GM18870 (cell line): Measurements from ENCODE around the gene OSBPL10.
"Not testable (repeated sequence)": the region's sequence is repeated elsewhere in the genome, so short reads cannot be mapped to it uniquely, and the experiment has no call there.

Source experiments
- ATAC-seq: cut with Tn5 transposase; IDR thresholded peaks from one replicate; pipeline ENCODE4 v1.9.1; 2021; ENCODE audit warnings: moderate library complexity; ENCODE audit not compliant: unreplicated experiment

Gene OSBPL10

DNA sequence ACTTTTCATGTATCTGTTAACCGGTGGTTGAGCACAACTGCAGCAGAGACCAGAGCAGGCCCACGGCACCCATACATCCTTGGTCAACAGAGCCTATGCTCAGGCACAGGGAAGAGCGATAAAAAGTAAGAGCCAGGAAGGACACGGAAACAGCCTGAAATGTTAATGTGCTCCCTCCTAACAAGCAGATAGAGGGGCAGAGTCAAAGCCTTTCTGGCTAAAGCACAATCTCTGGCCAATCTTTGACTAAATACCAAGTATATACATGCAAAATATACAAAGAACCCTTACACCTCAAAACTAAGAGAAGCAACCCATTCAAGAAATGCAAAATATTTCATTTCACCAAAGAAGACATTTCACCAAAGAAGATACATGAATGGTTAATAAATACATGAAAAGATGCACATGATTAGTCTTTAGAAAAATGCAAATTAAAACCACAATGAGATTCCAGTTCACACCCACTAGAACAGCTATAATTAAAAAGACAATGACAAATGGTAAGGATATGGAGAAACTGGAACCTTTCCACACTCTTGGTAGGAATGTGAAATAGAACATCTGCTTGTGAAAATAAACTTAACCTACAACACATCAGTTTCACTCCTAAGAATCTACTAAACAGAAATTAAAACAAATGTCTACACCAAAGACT lies 88.0 kb downstream of the OSBPL10 start:
- ATAC-seq, result no peak

DNA sequence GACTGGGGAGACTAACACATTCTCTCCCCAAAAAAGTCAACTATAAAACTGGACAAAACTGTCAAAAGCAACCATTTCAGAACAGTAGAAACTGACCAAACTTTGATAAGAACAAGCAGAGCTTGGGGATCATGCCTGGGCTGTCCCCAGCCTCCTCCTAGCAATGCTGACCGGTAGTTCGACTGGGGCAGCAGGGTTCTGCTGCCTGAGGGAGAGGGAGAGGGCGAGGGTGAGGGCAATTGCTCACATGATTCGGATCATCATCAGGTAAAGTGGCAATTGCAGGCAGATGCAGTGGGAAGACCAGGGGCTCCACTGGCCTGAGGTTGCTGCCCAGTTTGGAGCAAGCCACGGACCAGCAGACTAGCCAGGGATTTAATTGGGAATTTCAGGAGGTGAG lies 88.6 kb downstream of the OSBPL10 start:
- no peak for ATAC-seq

DNA sequence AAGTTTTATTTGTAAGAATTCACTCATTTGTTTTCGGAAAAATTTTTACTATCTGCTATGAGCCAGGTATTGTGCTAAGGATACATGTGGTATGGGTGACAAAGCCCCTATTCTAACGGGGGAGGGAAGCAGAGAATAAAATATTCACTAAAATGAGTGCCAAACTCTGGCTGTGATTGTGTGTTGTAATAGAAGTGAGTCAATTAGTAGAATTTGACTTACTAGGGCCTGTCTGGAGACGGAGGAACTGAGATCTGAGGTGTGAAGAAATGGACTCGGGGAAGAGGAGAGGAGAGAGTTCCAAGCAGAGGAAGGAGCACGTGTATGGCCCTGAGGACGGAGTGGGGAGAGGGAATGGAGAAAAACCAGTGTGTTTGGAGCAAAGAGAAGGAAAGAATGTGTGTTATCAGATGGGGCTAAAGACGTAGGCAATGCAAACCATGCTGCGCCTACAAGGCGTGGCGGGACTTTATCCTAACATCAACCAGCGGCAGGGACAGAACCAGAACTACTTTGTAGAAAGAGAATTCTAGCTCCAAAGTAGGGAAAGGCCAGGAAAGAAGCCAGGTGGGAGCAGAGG lies 89.1 kb downstream of the OSBPL10 start:
- ATAC-seq, result no peak

DNA sequence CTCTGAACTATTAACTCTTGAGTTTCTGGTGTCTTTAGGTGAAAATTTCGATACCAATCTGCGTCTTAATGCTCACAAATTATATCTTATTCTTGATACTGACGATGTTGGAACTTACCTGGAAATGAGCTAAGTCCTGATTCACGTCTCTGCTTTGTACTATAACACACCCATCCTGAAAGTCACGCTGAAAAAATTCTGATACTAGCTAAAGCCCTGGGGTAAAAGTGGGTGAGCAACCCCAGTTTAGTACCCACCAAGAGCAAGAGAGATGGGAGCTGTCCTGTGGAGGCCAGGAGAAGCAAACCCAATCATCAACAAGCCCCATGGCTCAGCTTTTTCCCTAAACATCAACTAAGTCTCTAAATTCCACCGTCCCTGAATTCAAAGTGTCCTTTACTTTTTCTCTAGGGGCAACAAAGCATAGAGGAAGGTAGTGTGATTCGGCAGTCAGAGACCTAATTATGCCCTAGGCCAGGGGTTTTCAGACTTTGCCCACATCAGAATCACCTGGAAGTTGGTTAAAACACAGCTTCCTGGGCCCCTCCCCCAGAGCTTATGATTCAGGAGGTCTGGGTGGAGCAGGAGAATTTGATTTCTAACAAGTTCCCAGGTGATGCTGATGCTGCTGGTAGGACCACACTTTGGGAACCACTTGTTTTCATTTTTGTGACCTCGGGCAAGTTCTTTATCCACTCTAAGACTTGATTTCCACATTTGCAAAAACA lies 90.2 kb downstream of the OSBPL10 start:
- ATAC-seq, result no peak

DNA sequence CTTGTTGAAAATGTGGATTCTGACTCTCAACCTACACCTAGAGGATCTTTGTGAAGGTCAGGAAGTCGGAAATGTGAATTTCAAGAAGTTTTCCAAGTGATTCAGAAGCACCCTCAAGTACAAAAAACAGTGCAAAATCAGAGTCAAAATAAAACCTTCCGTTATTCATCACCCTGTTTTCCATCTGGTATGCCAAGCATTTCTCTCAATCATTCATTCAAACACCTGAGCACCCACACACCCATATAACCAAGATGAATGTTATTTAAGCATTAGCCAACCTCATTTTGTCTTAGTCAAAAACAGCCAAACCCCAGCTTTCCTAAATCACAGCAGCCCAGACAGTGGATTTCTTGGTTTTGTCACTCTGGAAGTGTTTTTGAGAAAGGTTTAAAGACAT lies 91.1 kb downstream of the OSBPL10 start:
- no peak for ATAC-seq

DNA sequence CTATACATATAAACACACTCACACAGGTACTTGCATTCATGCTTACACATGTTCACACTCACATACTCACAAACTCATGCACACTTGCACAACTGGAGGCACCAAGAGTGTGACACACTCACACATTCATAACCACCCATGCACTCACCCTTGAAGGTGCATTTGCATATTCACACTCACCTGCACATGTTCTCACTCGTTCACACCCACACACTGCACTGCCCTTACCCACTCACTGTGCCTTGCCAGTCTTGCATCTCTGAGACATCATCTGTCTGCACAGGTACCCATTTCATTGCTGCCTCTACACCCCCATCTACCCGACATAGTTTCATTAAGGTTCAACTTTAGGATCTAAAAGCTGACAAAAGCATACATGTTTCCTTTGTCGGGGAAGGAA lies 95.8 kb downstream of the OSBPL10 start:
- no peak for ATAC-seq

DNA sequence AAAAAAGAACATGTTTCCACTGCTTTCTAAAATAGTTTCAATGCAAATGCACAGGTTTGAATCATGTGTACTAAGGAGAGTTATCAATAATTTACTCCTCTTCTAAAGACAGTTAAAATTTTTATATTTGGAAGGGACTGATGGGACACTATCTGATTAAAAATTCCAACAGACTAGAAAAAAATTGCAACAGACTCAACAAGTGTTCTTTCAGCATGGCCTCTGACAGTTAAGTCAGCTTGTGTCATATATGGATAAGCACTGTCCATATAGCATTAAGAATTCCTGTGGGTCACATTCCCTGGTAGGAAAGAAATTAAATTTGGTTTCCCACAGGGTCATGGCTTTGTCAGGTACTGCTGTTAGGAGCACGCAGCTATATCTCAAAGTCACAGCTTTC lies 96.8 kb downstream of the OSBPL10 start:
- ATAC-seq, result no peak

DNA sequence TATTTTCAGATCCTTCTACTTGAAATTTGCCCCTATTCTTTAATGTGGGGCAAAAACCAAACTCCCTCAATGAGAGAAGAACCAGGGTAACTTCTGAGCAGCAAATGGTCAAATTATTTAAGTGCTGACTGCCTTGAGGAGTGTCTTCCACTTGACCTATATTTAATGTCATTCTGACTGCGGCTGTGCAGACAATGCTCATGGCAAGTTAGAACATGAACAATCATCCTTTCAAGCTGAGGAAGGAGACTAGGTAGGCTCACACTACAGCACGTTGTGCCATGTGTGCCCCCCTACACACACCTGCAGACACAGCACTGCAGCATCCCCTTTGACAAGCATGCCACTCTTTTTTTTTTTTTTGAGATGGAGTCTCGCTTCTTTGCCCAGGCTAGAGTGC lies 98.2 kb downstream of the OSBPL10 start:
- no peak for ATAC-seq

DNA sequence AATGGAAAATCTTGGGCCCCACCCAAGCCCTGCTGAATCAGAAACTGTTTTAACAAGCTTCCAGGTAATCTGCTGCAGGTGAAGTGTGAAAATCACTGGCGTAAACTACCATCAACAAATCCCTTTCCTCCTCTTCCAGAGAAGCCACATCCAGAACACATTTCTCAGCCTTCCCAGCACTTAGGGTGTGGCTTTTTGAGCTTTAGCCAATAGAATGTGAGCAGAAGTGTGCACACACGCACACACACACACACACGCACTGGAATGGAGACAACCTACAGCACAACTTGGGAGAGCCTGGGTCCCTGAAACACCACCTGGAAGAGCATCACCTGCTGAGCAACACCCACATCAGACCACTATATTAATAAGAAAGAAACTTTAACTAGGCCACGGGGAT lies 98.6 kb downstream of the OSBPL10 start:
- no peak for ATAC-seq

DNA sequence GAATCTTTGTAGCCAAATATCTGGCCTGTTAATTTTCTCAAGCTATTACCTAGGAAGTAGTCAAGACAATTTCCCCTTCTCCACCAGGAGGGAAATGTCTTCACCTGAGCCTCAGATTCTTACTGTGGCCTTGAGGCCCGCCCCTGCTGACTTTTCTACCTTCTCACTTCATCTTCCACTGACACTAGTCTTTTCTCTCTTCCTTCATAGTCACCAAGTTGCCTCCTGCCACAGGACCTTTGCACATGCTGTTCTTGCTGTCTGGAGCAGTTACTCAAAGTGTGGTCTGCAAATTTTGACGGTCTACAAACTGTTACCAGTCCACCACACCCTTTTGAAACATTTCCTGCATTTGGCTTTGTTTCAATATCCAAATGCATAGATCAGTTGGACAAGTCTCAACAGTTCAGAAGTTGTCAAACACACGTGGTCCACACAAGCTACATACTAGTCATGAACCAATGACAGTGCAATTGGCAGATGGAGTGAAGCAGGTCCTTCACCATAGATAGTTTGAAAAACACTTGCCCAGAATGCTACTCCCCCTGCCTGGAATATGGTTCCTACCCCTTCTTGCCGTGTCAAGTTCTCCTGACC lies 100.5 kb downstream of the OSBPL10 start:
- ATAC-seq, result no peak

DNA sequence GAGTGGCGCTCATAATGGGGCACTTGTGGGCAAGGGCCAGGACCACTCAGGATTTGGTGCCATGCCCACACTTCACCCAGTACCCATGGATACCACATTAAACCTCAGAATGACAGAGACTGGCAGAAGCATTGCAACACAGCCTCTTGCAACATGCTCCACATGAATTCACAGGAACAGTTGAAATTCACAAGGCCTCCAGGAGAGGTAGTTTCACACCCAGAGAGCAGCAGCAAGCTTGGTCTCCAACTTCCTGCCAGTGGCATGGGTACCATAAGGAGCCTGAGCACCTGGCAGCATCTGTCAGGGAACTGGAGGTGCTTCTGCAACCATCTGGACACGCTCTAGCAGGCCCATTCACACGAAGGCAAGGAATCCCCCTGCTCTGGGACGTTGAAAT lies 101.0 kb downstream of the OSBPL10 start:
- no peak for ATAC-seq

DNA sequence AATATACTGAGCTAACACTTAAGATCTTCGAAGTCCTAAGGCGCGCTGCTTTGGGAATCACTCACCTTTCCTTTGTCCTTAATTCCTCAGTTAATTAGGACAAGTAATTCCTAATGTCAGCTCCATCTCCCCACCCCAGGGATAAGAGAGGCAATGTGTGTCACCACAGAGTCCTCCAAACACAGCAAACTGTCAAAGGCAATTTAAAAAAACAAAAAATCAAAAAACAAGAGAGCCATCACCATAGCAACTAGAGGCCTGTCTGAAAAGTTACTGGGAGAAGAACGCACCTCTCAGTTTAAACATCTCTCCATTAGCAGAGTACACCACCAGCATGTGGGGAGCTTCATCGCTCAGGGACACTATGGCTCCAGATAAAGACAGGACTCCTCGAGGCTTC lies 101.7 kb downstream of the OSBPL10 start:
- ATAC-seq, result no peak

DNA sequence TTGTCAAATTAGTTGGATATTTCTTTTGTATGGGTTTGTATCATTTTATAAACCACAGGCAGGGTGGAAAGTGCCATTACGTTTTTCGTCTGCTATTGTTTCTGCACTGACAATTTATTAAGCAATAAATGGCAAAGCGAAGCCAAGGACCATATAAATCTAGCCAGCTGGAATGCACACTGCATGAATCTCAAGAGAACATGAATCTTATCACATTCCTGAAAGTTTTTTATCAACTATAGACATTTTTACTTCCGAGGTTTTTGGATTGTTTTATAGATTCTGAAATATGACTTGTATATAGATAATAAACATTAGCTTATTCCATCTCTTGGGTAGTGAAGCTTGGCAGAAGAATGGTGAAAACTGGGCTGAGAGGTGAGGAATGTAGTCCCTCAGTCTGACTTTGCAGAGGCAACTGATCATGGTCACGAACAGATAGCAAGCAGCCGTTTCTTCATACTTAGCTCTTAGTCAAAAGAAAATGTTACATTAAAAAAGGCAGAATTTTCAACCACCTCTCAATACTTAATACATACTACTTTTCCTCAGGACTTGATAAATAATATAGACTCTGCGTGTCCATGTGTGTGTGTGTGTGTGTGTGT lies 102.7 kb downstream of the OSBPL10 start:
- no peak for ATAC-seq

DNA sequence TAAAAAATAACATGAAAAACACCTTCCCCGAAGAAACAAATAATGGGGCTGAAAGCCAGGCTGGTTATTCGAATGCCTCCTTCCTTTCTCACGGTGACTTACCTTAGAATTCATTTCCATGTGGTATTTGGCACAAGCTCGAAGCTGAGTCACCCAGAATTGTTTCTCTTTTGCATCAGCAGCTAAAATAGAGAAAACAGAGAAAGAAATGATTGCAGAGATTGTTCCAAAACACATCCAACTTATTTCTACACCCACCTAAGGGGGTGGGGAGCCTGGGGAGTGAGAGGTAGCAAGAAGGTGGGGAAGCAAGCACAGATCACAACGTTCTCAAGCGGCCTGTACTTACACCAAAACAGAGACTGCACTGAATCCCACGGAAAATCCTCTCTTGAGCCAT lies 104.7 kb downstream of the OSBPL10 start:
- no peak for ATAC-seq

DNA sequence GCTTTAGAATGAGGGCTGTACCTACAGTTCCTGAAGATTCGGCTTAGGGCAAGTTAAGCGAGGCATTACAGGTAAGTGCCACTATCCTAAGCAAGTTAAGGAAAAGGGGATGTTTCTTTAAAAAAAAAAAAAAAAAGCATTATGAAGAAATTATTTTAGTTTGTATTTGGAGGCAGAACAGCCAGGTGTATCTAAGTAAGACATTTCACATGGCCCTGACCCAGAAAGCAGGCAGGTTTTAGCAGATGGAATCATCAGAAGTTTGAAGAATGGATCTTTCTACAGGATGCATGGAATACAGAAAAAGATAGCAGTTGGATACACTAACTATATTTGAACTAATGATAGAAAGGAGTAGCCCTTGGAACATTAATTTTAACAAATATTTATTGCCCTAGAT lies 105.6 kb downstream of the OSBPL10 start:
- ATAC-seq, result no peak

DNA sequence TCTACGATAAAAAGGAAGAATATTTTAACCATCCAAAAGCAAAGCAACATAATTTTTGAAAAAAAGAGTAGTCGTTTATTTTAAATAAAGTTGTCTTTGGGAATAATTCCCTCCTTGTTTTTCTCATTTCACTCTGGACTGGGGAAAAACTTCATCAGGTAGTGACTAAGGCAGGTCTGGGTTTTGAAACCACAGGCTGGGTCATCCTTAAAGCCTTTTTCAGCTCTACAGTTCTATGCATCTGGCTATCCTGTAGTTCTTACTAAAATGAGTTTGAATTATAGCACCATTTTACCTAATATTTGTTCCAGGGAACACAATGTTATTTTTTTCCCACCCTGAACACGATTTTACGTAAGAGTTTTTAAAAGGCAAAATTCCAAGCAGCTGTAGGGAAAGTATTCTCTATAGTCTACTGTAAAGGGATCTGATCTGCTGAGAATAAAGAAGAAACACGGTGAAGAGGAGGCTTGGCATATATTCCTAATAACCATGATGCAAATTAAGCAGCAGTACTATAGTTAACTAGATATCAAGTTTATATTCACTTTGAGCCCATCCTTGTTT lies 107.7 kb downstream of the OSBPL10 start:
- no peak for ATAC-seq

DNA sequence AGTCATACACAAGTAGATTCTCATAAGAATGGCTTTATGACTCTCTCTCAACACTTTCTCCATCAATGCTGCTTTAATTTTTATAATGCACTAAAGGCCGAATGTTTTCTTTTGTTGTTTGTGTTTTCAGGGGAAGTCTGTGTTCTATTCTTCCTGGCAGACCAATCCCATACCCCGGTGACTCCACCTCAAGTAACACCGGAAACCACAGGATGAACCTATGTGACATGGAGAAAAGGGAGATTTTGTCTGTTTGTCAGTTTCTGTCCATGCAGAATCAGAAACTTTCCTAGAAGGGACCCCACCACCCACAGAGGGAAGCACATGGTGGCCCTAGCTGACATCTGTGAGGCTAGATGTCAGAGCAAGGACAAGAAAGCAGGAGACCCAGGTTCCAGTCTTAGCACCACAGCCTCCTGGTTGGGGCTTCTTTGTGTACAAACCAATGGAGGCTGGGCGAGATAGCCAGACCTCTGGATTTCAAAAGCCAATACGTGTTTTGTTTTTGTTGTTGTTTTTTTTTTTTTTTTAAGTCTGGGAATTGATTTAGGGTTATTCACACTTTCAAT lies 109.0 kb downstream of the OSBPL10 start:
- no peak for ATAC-seq

DNA sequence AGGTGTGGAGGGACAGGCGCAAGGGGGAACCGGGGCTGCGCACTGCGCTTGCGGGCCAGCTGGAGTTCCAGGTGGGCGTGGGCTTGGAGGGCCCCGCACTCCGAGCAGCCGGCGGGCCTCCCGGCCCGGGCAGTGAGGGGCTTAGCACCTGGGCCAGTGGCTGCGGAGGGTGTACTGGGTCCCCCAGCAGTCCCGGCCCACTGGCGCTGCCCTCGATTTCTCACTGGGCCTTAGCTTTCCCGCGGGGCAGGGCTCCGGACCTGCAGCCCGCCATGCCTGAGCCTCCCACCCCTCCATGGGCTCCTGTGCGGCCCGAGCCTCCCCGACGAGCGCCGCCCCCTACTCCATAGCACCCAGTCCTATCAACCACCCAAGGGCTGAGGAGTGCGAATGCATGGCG lies 111.0 kb downstream of the OSBPL10 start:
- not testable (repeated sequence) for ATAC-seq

DNA sequence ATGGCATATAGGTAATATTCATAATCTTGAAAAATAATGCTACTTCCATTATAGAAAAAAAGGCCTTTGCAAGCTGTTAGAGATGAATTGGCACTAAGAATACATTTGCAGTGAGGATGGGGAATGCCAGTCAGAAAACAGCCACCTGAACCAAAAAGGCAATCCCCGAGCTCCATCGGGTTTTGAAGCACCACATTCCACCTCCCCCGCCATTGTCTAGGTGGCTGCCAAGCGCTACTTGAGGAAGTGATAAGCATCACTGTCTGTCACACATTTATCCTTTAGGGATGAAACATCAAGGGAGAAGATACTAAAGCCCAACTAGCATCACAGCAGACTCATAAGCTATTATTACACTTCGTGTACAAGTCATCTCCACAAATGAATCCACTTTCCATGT lies 112.8 kb downstream of the OSBPL10 start:
- no peak for ATAC-seq

DNA sequence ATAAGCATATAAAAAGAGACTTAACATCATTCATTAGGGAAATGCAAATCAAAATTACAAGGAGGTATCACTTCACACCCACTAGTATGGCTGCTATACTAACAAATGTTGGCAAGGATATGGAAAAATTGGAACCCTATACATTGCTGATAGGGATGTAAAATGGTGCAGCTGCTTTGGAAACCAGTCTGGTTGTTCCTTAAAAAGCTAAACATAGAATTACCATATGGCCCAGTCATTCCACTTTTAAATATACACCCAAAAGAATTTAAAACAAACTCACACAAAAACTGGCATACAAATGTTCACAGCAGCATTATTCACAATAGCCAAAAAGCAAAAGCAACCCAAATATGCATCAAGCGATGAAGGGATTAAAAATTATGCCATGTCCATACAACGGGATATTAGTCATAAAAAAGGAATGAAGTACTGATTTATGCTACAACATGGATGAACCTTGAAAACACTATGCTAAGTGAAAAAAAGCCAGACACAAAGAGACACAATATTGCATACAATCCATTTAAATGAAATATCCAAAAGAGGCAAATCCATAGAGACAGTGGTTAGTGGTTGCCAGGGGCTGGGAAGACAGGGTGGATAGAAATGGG lies 118.3 kb downstream of the OSBPL10 start:
- ATAC-seq, result no peak

DNA sequence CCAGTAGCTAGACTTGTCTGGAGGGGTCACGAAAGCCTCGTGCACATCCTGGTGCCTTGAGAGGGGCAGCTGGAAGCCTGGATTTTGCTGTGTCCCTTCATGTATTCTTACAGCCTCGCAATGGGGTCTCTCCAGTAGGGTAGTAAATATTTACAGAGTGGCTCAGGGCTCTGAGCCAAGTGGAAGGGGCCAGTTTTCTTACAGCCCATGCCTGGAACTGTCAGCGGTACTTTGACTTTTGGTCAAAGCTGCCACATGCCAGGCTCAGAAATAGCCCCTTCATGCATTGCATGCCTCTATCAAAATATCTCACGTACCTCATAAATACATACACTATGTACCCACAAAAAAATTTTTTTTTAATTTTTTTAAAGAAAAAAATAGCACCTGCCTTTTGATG lies 119.2 kb downstream of the OSBPL10 start:
- no peak for ATAC-seq
